Measurements from ENCODE around the gene MVB12B.

The MVB12B gene

GRCh38 chr9:126363847-126364671 lies 37.4 kb downstream of the MVB12B start:
- Mint-ChIP-seq H3K4me1 (peaks cover 6% of the 10 kb centered on the region), H3K36me3 (ENCODE audit: low read depth) (peaks cover 62% of the 10 kb centered on the region), H3K27ac (no peak overlapping the region), H3K4me3 (no peak overlapping the region), H3K27me3 (ENCODE audit: low read depth) (peaks cover 4% of the 10 kb centered on the region), H3K9me3 (peaks cover 42% of the 10 kb centered on the region)
- no peak for TF ChIP-seq CTCF (IDR thresholded peaks at IDR 0.05; ENCODE audit: unreplicated experiment in 3 of 3)

GRCh38 chr9:126365780-126366179 lies 39.2 kb downstream of the MVB12B start:
- no peak overlapping the region for H3K4me3 Mint-ChIP-seq
- H3K36me3 Mint-ChIP-seq (ENCODE audit: low read depth) = peaks cover 48% of the 10 kb centered on the region
- TF ChIP-seq CTCF (IDR thresholded peaks at IDR 0.05; ENCODE audit: unreplicated experiment in 3 of 3) = no peak
- H3K4me1 Mint-ChIP-seq = peaks cover 6% of the 10 kb centered on the region
- peaks cover 4% of the 10 kb centered on the region for H3K27me3 Mint-ChIP-seq (ENCODE audit: low read depth)
- no peak overlapping the region for H3K27ac Mint-ChIP-seq
- peaks cover 28% of the 10 kb centered on the region for H3K9me3 Mint-ChIP-seq

- H3K27ac Mint-ChIP-seq = no peak overlapping the region
- H3K4me1 Mint-ChIP-seq = peaks cover 6% of the 10 kb centered on the region
- no peak for TF ChIP-seq CTCF (IDR thresholded peaks at IDR 0.05; ENCODE audit: unreplicated experiment in 3 of 3)
- H3K4me3 Mint-ChIP-seq = no peak overlapping the region
- H3K27me3 Mint-ChIP-seq (ENCODE audit: low read depth) = peaks cover 4% of the 10 kb centered on the region
- H3K36me3 Mint-ChIP-seq (ENCODE audit: low read depth) = peaks cover 41% of the 10 kb centered on the region
- H3K9me3 Mint-ChIP-seq = peaks cover 22% of the 10 kb centered on the region
Observed at GRCh38 chr9:126366366-126367011, 39.9 kb downstream of the MVB12B start.

GRCh38 chr9:126367139-126367538 lies 40.5 kb downstream of the MVB12B start:
- Mint-ChIP-seq H3K27me3 (ENCODE audit: low read depth) (peaks cover 4% of the 10 kb centered on the region), H3K4me3 (no peak overlapping the region), H3K4me1 (peaks cover 6% of the 10 kb centered on the region), H3K9me3 (peaks cover 16% of the 10 kb centered on the region), H3K27ac (no peak overlapping the region), H3K36me3 (ENCODE audit: low read depth) (peaks cover 39% of the 10 kb centered on the region)
- TF ChIP-seq CTCF (IDR thresholded peaks at IDR 0.05; ENCODE audit: unreplicated experiment in 3 of 3) = no peak

- Mint-ChIP-seq H3K4me1 (peaks cover 8% of the 10 kb centered on the region), H3K9me3 (peaks cover 12% of the 10 kb centered on the region), H3K36me3 (ENCODE audit: low read depth) (peaks cover 34% of the 10 kb centered on the region), H3K27me3 (ENCODE audit: low read depth) (peaks cover 4% of the 10 kb centered on the region), H3K4me3 (no peak overlapping the region), H3K27ac (no peak overlapping the region)
- TF ChIP-seq CTCF (IDR thresholded peaks at IDR 0.05; ENCODE audit: unreplicated experiment in 3 of 3) = no peak
Observed at GRCh38 chr9:126367616-126368015, 41.0 kb downstream of the MVB12B start.

Measured in nephron (organoid).